H1 (cell line): ENCODE measurements around the gene MBNL2.

Experiments
- EP300 ChIP-seq, 2 experiments: IDR thresholded peaks; 1 replicate in 1 of 2; 2 replicates in 1 of 2; pipeline ENCODE4 v1.6.1; 2011 to 2012; ENCODE audit warnings: low read depth in 2 of 2, low read length in 2 of 2, mild to moderate bottlenecking in 2 of 2, borderline replicate concordance in 1 of 2, inconsistent platforms in 1 of 2, moderate library complexity in 1 of 2
- FOSL1 ChIP-seq: IDR thresholded peaks from 2 replicates; pipeline ENCODE4 v1.6.1; 2011; ENCODE audit warnings: mild to moderate bottlenecking, low read depth, low read length, moderate library complexity; ENCODE audit not compliant: insufficient read depth
- HDAC2 ChIP-seq, 2 experiments: fragments of 300-600 bp in 1 of 2; sonication (generic) in 1 of 2; IDR thresholded peaks; 2 replicates each; pipeline ENCODE4 v1.6.1; 2011 to 2012; ENCODE audit warnings: low read depth in 2 of 2, low read length in 2 of 2, mild to moderate bottlenecking in 2 of 2, moderate library complexity in 2 of 2, borderline replicate concordance in 1 of 2, inconsistent platforms in 1 of 2
- KDM5A ChIP-seq: fragments of 200-600 bp; IDR thresholded peaks from 2 replicates; pipeline ENCODE4 v1.7.1; 2012; ENCODE audit warnings: mild to moderate bottlenecking, low read length, inconsistent platforms, mixed read lengths
- POLR2AphosphoS5 ChIP-seq: IDR thresholded peaks from 2 replicates; pipeline ENCODE4 v1.6.1; 2011; ENCODE audit warnings: low read depth, low read length
- RXRA ChIP-seq: IDR thresholded peaks from 2 replicates; pipeline ENCODE4 v1.6.1; 2011; ENCODE audit warnings: low read depth, mild to moderate bottlenecking, low read length, moderate library complexity; ENCODE audit not compliant: insufficient read depth
- TF ChIP-seq, protein P1 (sequence below), 3 experiments: IDR thresholded peaks; 1 replicate in 2 of 3; 2 replicates in 1 of 3; pipeline versions ENCODE4 v1.5.1 to v1.6.1; 2011; ENCODE audit warnings: low read length in 3 of 3, mild to moderate bottlenecking in 3 of 3, inconsistent platforms in 2 of 3, low read depth in 1 of 3, moderate library complexity in 1 of 3; ENCODE audit not compliant: insufficient read depth in 1 of 3; ENCODE audit errors: control extremely low read depth in 1 of 3
- TF ChIP-seq, protein P2 (sequence below): IDR thresholded peaks from 2 replicates; pipeline ENCODE4 v1.6.1; 2011; ENCODE audit warnings: low read length, improper control_type of control experiment

DNA sequence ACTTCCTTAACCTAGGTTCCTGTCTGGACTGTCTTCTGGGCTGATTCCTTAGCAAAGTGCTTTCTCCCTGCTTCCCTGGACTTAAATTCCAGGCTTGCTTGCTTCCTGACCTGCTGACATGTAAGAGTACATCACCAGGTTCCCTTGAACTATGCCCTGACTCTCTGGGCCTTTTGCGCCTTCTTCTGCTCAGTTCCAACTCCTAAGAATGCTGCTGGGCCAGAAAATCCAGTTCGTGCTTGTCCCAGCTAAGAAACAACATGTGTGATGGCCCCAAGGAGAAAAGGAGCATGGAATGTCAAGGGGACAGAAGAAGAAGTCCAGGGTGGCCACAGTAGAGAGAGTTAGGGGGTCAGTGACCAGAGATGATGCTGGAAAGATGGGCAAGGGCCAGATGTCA, 42.6 kb upstream of the MBNL2 start:
- no peak for TF ChIP-seq POLR2AphosphoS5
- TF ChIP-seq FOSL1: no peak
- TF ChIP-seq RXRA: no peak
- TF ChIP-seq, protein P1, sequence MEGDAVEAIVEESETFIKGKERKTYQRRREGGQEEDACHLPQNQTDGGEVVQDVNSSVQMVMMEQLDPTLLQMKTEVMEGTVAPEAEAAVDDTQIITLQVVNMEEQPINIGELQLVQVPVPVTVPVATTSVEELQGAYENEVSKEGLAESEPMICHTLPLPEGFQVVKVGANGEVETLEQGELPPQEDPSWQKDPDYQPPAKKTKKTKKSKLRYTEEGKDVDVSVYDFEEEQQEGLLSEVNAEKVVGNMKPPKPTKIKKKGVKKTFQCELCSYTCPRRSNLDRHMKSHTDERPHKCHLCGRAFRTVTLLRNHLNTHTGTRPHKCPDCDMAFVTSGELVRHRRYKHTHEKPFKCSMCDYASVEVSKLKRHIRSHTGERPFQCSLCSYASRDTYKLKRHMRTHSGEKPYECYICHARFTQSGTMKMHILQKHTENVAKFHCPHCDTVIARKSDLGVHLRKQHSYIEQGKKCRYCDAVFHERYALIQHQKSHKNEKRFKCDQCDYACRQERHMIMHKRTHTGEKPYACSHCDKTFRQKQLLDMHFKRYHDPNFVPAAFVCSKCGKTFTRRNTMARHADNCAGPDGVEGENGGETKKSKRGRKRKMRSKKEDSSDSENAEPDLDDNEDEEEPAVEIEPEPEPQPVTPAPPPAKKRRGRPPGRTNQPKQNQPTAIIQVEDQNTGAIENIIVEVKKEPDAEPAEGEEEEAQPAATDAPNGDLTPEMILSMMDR (IDR thresholded peaks at IDR 0.05; ENCODE audit: control extremely low read depth in 1 of 3, insufficient read depth in 1 of 3, low read depth in 1 of 3, low read length in 3 of 3): no peak
- TF ChIP-seq, protein P2, sequence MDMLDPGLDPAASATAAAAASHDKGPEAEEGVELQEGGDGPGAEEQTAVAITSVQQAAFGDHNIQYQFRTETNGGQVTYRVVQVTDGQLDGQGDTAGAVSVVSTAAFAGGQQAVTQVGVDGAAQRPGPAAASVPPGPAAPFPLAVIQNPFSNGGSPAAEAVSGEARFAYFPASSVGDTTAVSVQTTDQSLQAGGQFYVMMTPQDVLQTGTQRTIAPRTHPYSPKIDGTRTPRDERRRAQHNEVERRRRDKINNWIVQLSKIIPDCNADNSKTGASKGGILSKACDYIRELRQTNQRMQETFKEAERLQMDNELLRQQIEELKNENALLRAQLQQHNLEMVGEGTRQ: no peak
- TF ChIP-seq HDAC2 (IDR thresholded peaks at IDR 0.05; ENCODE audit: borderline replicate concordance in 1 of 2, low read depth in 2 of 2, low read length in 2 of 2): no peak
- TF ChIP-seq KDM5A: no peak
- TF ChIP-seq EP300 (IDR thresholded peaks at IDR 0.05; ENCODE audit: borderline replicate concordance in 1 of 2, low read depth in 2 of 2, low read length in 2 of 2): no peak
